Embryonic facial prominence (tissue), 1 donor: ENCODE data around the gene MRPL19.

Experiments
- DNase-seq: peaks from one replicate; pipeline ENCODE4 v3.0.0-alpha.2; 2016; ENCODE audit errors: extremely low spot score

MRPL19 gene

GRCh38 chr2:75616406-75616805, 30.2 kb upstream of the MRPL19 start:
- no peak for DNase-seq

- no peak for DNase-seq
These were observed 29.6 kb upstream of the MRPL19 start for GRCh38 chr2:75616933-75617332.

- no peak for DNase-seq
These were observed 26.4 kb upstream of the MRPL19 start for GRCh38 chr2:75619956-75620740.

- DNase-seq, result no peak
These were observed 25.4 kb upstream of the MRPL19 start for GRCh38 chr2:75621228-75621627.

- DNase-seq, result no peak
These were observed 24.1 kb upstream of the MRPL19 start for GRCh38 chr2:75622500-75622899.

GRCh38 chr2:75622929-75623328, 23.7 kb upstream of the MRPL19 start:
- no peak for DNase-seq

- DNase-seq, result no peak
These were observed 18.6 kb upstream of the MRPL19 start for GRCh38 chr2:75627902-75628504.

- DNase-seq, result no peak
These were observed 14.4 kb upstream of the MRPL19 start for GRCh38 chr2:75632091-75632701.

GRCh38 chr2:75632813-75633212, 13.8 kb upstream of the MRPL19 start:
- DNase-seq, result no peak

GRCh38 chr2:75633620-75634019, 13.0 kb upstream of the MRPL19 start:
- DNase-seq, result no peak

GRCh38 chr2:75634945-75635344, 11.6 kb upstream of the MRPL19 start:
- no peak for DNase-seq

GRCh38 chr2:75637568-75637967, 9.0 kb upstream of the MRPL19 start:
- no peak for DNase-seq

GRCh38 chr2:75640621-75641121, 5.9 kb upstream of the MRPL19 start:
- DNase-seq, result peak; percentile 26

GRCh38 chr2:75641587-75641986, 5.0 kb upstream of the MRPL19 start:
- DNase-seq, result no peak

- no peak for DNase-seq
These were observed 2.6 kb upstream of the MRPL19 start for GRCh38 chr2:75643980-75644379.

GRCh38 chr2:75645643-75646042, 940 bp upstream of the MRPL19 start:
- DNase-seq, result no peak

- DNase-seq, result no peak
These were observed 447 bp upstream of the MRPL19 start for GRCh38 chr2:75646090-75646582.

- DNase-seq, result no peak
These were observed 1.2 kb downstream of the MRPL19 start for GRCh38 chr2:75647771-75648170.

- no peak for DNase-seq
These were observed 7.4 kb downstream of the MRPL19 start for GRCh38 chr2:75654012-75654411.

GRCh38 chr2:75655861-75656260, 9.3 kb downstream of the MRPL19 start:
- DNase-seq, result no peak

- DNase-seq, result no peak
These were observed 10.0 kb downstream of the MRPL19 start for GRCh38 chr2:75656563-75656962.

GRCh38 chr2:75657798-75658197, 11.2 kb downstream of the MRPL19 start:
- DNase-seq, result no peak

GRCh38 chr2:75666911-75667310, 20.3 kb downstream of the MRPL19 start:
- DNase-seq, result no peak
